Neural crest cell (in vitro differentiated cells): ENCODE data around the gene LIAS. TPM values are rescaled to one million over a fixed set of nuclear protein-coding genes. Genes with fewer than 3 reads are reported as not detected.

Experiments used
- DNase-seq: peaks from one replicate; pipeline ENCODE4 v3.0.0; 2021; ENCODE audit warnings: low read depth, mixed read lengths, low spot score
- H3K27ac Mint-ChIP-seq: one replicate; pipeline ENCODE4 v1.8.0; 2021; ENCODE audit warnings: mild to moderate bottlenecking, mixed read lengths; ENCODE audit not compliant: unreplicated experiment
- H3K27me3 Mint-ChIP-seq: 2 replicates; pipeline ENCODE4 v1.8.0; 2021; ENCODE audit warnings: low read depth, mild to moderate bottlenecking, mixed read lengths
- H3K36me3 Mint-ChIP-seq: 2 replicates; pipeline ENCODE4 v1.8.0; 2021; ENCODE audit warnings: low read depth, mild to moderate bottlenecking, mixed read lengths
- H3K4me1 Mint-ChIP-seq: 2 replicates; pipeline ENCODE4 v1.8.0; 2021; ENCODE audit warnings: mixed read lengths
- H3K4me3 Mint-ChIP-seq: one replicate; pipeline ENCODE4 v1.8.0; 2021; ENCODE audit warnings: mild to moderate bottlenecking, mixed read lengths
- H3K9me3 Mint-ChIP-seq: 2 replicates; pipeline ENCODE4 v1.8.0; 2021; ENCODE audit warnings: mixed read lengths
- CTCF ChIP-seq: fragments of 200-600 bp; sonication (generic); conservative IDR thresholded peaks from 2 replicates; pipeline ENCODE4 v1.5.0; 2021; ENCODE audit warnings: antibody characterized with exemption, mild to moderate bottlenecking
- total RNA-seq: library from RNA; stranded (reverse); gene quantifications from 2 replicates; pipeline ENCODE4 v1.2.1, GENCODE V29; 2021

Gene LIAS
- total RNA-seq, 1 donor from 2014 or later: 19.0 TPM

GRCh38 chr4:39518484-39518883 is 59.6 kb downstream of the LIAS start:
- Mint-ChIP-seq H3K9me3 (no peaks in the 10 kb centered on the region), H3K4me1 (peaks cover 13% of the 10 kb centered on the region), H3K4me3 (no peak overlapping the region), H3K36me3 (peaks cover 6% of the 10 kb centered on the region), H3K27me3 (no peaks in the 10 kb centered on the region), H3K27ac (no peak overlapping the region)
- DNase-seq: no peak
- TF ChIP-seq CTCF: no peak

- Mint-ChIP-seq H3K27me3 (no peaks in the 10 kb centered on the region), H3K4me1 (peaks cover 32% of the 10 kb centered on the region), H3K9me3 (no peaks in the 10 kb centered on the region), H3K4me3 (no peak overlapping the region), H3K36me3 (peaks cover 4% of the 10 kb centered on the region), H3K27ac (no peak overlapping the region)
- TF ChIP-seq CTCF: no peak
- no peak for DNase-seq
These were observed 62.5 kb downstream of the LIAS start for GRCh38 chr4:39521253-39521919.

GRCh38 chr4:39522068-39522467 is 63.2 kb downstream of the LIAS start:
- no peaks in the 10 kb centered on the region for H3K27me3 Mint-ChIP-seq
- no peak overlapping the region for H3K27ac Mint-ChIP-seq
- H3K4me3 Mint-ChIP-seq: peak overlapping the region; percentile 27
- no peak for TF ChIP-seq CTCF
- H3K4me1 Mint-ChIP-seq: peaks cover 32% of the 10 kb centered on the region
- peaks cover 2% of the 10 kb centered on the region for H3K36me3 Mint-ChIP-seq
- H3K9me3 Mint-ChIP-seq: no peaks in the 10 kb centered on the region
- DNase-seq: no peak

GRCh38 chr4:39524161-39524957 is 65.5 kb downstream of the LIAS start:
- Mint-ChIP-seq H3K27ac (no peak overlapping the region), H3K27me3 (no peaks in the 10 kb centered on the region), H3K4me1 (peaks cover 41% of the 10 kb centered on the region), H3K9me3 (no peaks in the 10 kb centered on the region), H3K4me3 (peak overlapping the region; percentile 67), H3K36me3 (peaks cover 4% of the 10 kb centered on the region)
- no peak for TF ChIP-seq CTCF
- DNase-seq: no peak

GRCh38 chr4:39525822-39526690 is 67.2 kb downstream of the LIAS start:
- Mint-ChIP-seq H3K27ac (peak overlapping the region; percentile 98), H3K27me3 (no peaks in the 10 kb centered on the region), H3K9me3 (peaks cover 6% of the 10 kb centered on the region), H3K4me3 (peak overlapping the region; percentile 98), H3K4me1 (peaks cover 44% of the 10 kb centered on the region), H3K36me3 (peaks cover 12% of the 10 kb centered on the region)
- no peak for DNase-seq
- no peak for TF ChIP-seq CTCF
